ENCODE measurements around the gene CRB3.

Gene CRB3, protein sequence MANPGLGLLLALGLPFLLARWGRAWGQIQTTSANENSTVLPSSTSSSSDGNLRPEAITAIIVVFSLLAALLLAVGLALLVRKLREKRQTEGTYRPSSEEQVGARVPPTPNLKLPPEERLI

DNA sequence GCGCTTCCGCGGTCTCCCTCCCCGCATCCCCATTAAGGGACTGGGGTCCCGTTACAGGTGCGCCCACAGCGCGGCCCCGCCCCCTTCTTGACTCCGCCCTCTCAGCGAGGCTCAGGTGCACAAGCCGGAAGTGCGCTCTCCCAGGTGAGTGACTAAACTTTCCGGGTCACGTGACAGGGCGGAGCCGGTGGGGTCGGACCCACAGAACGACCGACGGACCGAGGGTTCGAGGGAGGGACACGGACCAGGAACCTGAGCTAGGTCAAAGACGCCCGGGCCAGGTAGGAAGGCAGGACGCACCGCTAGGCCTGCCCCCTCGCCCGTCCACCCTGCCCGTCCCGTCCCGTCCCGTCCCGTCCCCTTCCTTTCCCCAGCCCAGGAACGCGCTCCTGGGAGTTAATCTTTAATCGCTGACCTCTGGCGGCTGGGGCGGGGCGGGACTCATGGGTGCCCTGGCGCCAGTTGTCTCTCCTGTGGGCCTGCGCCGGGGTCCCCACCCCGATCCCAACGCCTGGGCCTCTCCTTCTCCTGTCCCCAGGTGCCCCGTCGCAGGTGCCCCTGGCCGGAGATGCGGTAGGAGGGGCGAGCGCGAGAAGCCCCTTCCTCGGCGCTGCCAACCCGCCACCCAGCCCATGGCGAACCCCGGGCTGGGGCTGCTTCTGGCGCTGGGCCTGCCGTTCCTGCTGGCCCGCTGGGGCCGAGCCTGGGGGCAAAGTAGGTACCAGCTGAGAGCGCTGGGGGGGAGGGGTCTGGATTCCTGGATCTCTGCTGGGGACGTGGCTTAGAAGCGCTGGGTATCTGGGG lies at the start of gene CRB3:
TSS of gene CRB3 (plus strand) at position 202 of the 804 bp plus-strand sequence. CDS start at position 633, 431 bp downstream.
- Mint-ChIP-seq H3K36me3 (peaks cover 25% of the 10 kb centered on the region), H3K27ac (peak within 1 kb of the TSS; percentile 53), H3K9me3 (no peaks in the 10 kb centered on the region), H3K4me3 (peak within 1 kb of the TSS; percentile 39), H3K4me1 (peaks cover 31% of the 10 kb centered on the region)
- DNase-seq (ENCODE audit: low spot score in 2 of 2) (no peak), ATAC-seq (no peak)

DNA sequence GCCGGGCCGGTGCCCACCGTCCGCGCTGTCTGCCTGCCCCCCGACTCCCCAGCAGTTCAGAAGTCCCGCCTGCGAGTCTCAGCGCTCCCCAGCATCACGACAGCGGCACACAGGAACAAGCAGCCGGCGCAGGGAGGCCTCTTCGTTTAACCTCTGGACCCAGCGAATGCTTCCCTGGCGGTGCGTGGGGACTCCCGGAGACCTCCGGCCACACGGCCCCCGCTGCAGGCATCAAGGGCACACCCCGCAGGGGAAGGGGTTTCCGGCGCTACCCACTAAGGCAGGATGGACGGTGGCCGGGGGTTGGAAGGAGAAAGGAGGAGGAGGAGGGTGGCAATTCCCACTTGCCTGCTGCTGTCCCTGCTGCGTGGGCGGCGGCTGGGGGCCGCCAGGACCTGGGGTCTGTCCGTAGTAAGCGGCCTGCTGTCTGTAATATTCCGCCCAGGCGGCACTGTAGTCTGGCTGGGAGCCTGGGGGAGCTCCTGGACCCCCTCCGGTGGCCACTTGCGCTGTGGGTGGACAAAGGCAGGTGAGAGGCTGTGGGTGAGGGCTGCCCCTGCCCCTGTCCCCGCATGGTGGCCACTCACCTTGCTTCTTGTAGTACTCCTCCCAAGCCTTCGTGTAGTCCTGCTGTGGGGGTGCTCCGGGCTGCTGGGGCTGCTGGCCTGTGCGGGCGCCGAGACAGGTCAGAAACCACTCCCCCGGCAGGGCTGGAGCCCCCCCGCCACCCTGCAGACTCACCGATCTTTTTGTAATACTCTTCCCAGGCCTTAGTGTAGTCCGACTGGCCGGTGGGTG lies 49.1 kb upstream of the CRB3 start:
- Mint-ChIP-seq H3K36me3 (peaks cover 80% of the 10 kb centered on the region), H3K4me1 (no peaks in the 10 kb centered on the region), H3K27ac (no peak overlapping the region), H3K9me3 (no peaks in the 10 kb centered on the region), H3K4me3 (no peak overlapping the region)
- no peak for DNase-seq (ENCODE audit: low spot score in 2 of 2)
- no peak for ATAC-seq

DNA sequence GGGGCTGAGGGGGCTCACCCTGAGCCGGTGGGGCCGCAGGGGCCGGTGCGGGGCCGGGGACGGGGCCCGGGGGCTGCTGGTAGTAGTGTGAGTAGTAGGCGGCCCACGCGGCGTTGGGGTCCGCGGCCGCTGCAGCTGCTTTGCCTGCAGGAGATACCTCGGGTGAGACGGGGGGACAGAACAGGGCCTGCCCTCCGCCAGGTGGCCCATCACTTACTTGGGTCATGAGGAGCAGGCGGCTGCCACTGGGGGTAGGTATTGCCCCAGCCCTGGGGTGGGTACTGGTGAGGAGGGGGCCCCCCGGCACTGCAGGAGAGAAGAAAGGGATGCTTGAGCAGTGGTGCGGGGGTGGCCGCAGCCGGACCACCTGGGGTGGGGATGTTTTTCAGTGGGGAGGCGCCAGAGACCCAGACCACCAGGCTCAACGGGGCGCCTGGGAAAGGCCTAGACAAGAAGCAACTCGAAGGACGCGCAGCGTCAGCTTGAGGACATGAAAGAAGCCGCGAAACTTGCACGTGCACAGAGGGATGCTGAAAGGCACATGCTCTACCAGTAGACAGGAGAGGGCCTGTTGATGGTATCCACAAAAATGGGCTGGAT lies 48.4 kb upstream of the CRB3 start:
- H3K9me3 Mint-ChIP-seq = no peaks in the 10 kb centered on the region
- no peak for ATAC-seq

DNA sequence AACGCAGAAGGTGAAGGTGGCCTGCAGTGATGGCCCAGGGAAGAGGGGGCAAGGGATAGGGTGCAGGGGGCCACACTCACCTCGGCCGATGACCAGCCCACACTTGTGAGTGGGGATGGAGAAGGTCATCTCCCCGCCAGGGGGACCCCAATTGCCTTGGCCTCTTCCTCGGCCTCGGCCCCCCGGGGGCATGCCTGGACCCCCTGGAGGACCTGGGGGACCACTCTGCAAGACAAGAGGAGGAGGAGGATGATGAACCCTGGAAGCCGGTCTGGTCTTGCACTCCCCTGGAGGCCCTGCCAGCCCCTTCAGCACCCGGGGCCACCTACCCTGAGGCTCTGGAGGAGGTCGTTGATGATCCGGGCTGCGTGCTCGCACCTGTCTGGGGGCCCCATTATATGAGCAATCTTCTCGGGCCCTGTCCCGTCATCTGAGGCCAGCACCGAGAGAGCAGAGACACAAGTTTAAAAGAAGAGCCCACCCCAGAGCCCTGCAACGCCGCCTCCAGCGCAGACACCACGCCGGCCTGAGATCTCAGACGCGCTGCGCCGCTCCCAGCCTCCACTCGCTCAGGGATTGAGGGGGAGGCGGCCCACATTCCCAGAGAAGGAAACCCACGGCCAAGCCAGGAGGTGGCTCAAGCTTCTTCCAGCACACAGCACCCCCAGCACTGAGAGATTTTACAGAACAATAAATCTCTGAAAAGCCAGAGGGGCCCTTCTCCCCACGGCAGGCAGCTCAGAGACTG lies 47.2 kb upstream of the CRB3 start:
- Mint-ChIP-seq H3K36me3 (peaks cover 99% of the 10 kb centered on the region), H3K4me3 (no peak overlapping the region), H3K4me1 (peaks cover 11% of the 10 kb centered on the region), H3K27ac (peak overlapping the region; percentile 40), H3K9me3 (no peaks in the 10 kb centered on the region)
- ATAC-seq (no peak), DNase-seq (ENCODE audit: low spot score in 2 of 2) (no peak)

More for the DNA sequence above, 48.4 kb upstream of the CRB3 start:
- DNase-seq (ENCODE audit: low spot score in 2 of 2) = no peak
- H3K27ac Mint-ChIP-seq = no peak overlapping the region
- H3K4me3 Mint-ChIP-seq = no peak overlapping the region
- peaks cover 2% of the 10 kb centered on the region for H3K4me1 Mint-ChIP-seq
- H3K36me3 Mint-ChIP-seq = peaks cover 87% of the 10 kb centered on the region

DNA sequence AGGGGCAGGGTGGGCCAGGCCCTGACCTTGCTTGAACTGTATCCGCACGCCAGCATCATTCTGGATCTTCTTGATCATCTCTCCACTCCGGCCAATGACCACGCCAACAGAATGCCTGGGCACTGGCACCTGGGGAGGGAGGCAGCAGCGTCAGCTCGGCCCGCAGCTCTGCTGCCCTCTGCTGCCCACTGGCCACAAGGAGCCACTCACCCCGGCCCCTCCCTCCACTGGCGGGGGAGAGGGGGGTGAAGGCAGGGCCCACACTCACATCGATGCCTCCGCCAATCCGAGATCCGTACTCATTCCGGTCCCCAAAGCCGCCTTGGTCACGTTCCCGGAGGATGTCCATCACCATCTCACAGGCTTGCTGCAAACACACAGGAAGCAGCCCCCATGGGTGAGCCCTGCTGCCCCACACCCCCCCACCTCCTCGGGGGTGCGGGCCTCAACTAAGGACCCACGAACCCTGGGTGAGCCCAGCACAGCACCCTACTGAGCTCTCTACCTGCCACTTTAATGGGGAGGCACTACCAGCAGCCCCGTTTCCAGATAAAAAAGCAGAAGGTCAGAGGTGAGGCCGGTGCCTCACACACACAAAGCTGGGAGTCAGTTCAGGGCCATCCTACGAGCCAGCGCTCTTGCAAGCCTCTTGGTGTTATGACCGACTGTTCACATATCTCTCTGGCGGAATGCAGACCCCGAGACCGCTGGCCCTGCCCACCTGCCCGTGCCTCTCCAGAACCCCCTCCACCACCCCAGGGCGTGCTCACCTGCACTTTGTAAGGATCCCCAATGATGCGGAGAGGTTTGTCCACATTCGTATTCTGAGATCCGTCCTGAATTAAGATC lies 46.1 kb upstream of the CRB3 start:
- H3K9me3 Mint-ChIP-seq = no peaks in the 10 kb centered on the region
- ATAC-seq = no peak
- H3K4me1 Mint-ChIP-seq = peaks cover 22% of the 10 kb centered on the region
- no peak for DNase-seq (ENCODE audit: low spot score in 2 of 2)
- H3K36me3 Mint-ChIP-seq = peaks cover 100% of the 10 kb centered on the region
- H3K4me3 Mint-ChIP-seq = no peak overlapping the region
- no peak overlapping the region for H3K27ac Mint-ChIP-seq

DNA sequence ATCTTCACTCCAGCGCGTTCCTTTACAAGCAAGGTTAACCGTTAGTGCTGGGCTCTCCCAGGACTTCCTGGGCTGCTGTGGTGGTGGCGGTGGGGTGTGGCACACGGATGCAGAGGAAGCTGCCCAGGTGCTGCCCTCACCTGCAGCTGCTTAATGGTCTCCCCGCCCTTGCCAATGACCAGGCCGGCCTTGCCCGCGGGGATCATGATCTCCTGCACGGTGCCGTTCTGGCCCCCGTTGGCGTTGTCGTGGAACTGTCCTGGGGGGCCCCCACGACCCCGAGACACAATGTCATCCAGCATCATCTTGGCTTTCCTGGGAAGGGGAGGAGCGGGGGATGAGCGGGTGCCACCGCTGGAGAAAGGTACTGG lies 45.5 kb upstream of the CRB3 start:
- DNase-seq (ENCODE audit: low spot score in 2 of 2) = no peak
- peaks cover 28% of the 10 kb centered on the region for H3K4me1 Mint-ChIP-seq
- H3K9me3 Mint-ChIP-seq = no peaks in the 10 kb centered on the region
- H3K36me3 Mint-ChIP-seq = peaks cover 100% of the 10 kb centered on the region
- no peak for ATAC-seq
- peak overlapping the region; percentile 56 for H3K27ac Mint-ChIP-seq
- H3K4me3 Mint-ChIP-seq = no peak overlapping the region

DNA sequence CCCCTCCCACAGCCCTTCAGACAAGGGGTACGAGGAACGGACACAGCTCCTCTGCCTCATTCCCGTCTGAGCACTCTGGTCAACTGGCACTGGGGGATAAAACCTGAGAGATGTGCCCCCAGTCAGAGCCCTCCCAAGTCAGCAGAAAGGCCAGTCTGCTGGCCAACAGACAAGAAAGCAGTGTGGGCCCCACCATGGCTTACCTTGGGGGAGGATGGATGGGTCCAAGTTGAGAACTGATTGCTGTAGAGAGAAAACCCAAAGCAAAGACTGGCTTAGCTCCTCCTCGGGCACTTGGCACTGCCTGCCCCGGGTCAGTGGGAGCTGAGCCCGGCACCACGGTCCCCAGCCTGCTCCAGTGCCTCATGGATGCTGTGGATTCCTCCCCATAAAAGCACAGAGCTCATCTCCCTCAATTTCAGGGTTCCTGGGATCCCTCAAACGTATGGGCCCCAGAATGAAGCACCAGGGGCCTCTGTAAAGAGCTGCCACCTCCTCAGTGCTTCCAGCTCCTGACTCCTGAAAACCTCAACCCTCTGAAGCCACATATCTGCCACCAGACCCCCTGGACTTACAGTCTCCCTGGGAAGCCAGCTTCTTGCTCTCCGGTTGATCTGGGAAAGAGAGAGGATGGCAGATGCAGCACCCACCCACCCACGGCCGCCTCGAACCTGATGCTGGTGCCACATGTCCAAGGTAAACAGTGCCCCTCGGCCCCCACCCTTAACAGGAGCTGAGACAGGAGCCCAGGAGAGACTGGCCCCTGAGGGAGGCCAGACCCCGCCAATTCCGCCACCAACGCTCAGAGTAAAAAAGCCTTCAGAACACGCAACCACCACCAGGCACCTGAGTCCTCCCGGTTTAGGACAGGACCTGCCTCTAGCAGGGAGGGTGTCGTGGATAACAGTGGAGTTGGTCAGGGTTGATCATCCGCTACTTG lies 42.7 kb upstream of the CRB3 start:
- peaks cover 91% of the 10 kb centered on the region for H3K36me3 Mint-ChIP-seq
- no peak for ATAC-seq
- no peak for DNase-seq (ENCODE audit: low spot score in 2 of 2)
- no peak overlapping the region for H3K4me3 Mint-ChIP-seq
- H3K27ac Mint-ChIP-seq = peak overlapping the region; percentile 75
- H3K4me1 Mint-ChIP-seq = peaks cover 45% of the 10 kb centered on the region
- no peaks in the 10 kb centered on the region for H3K9me3 Mint-ChIP-seq

DNA sequence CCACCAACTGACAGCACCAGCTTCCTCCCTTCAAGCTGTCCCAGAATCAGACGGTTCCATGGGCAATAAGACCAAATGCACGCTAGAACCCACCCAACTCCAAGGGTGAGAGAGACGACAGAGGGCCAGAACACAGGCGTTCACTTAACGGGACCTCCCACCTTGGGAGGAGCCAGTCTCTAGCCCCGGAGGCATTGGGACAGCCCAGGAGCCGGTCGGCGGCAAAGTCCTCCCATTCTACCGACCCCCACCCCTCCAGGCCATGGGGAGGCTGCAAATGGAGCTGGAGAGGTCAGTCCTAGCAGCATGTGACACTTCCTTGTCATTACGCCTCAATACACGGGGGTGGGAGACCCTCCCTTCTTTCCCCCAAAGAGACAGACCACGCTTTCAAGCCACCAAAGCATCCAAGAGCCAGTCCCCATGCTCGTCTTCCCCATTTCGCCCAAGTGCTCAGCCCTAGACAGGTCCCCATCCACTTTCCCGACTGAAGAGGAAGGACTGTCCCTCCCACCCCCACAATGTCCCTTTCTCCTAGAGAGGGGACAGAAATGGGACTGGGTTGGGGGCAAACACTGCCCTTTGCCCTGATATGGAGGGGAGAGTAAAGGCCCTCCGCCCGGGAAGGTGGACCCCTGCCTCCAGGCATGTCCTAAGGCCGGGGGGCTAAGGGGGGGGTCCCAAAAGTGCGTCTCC lies 40.4 kb upstream of the CRB3 start:
- Mint-ChIP-seq H3K9me3 (no peaks in the 10 kb centered on the region), H3K4me1 (peaks cover 45% of the 10 kb centered on the region), H3K36me3 (peaks cover 68% of the 10 kb centered on the region), H3K27ac (peak overlapping the region; percentile 86), H3K4me3 (peak overlapping the region; percentile 88)
- peak; percentile 17 to 72 for DNase-seq (ENCODE audit: low spot score in 2 of 2)
- ATAC-seq = no peak

DNA sequence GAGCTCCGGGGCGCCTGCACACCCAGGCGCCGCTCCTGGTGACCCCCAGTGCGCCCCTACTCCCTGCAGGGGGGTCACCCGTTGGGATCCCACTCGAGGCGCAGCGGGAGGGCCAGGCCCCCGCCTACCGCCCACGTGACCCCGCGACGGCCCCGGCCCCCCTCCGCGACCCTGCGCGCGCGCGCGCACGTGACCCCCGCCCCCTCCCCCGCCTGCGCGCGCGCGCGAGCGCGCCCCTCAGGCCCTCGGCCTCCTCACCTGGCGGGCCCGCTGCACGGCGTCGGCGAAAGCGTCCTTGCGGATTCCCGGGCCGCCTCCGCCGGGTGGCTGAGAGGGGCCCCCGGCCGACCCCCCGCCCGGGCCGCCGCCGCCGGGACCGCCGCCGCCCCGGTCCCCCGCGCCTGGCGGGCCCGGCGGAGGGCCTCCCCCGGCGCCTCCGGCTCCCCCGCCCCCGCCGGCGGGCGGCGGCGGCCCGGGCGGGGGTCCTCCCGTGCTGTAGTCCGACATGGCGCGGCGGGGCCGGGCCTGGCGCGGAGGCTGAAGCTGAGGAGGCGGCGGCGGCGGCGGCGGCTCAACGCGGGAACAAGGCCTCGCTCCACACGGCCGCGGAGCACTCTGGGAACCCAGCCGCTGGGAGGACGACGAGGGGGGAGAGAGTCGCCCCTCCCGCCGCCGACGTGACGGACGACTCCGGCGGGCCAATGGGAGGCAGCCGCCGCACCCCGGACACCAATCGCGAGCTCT lies 39.7 kb upstream of the CRB3 start, which contains the start of gene KHSRP:
TSS of gene KHSRP (minus strand) at position 617 of the 744 bp plus-strand sequence. CDS start at position 507, 110 bp downstream.
- ATAC-seq = no peak

DNA sequence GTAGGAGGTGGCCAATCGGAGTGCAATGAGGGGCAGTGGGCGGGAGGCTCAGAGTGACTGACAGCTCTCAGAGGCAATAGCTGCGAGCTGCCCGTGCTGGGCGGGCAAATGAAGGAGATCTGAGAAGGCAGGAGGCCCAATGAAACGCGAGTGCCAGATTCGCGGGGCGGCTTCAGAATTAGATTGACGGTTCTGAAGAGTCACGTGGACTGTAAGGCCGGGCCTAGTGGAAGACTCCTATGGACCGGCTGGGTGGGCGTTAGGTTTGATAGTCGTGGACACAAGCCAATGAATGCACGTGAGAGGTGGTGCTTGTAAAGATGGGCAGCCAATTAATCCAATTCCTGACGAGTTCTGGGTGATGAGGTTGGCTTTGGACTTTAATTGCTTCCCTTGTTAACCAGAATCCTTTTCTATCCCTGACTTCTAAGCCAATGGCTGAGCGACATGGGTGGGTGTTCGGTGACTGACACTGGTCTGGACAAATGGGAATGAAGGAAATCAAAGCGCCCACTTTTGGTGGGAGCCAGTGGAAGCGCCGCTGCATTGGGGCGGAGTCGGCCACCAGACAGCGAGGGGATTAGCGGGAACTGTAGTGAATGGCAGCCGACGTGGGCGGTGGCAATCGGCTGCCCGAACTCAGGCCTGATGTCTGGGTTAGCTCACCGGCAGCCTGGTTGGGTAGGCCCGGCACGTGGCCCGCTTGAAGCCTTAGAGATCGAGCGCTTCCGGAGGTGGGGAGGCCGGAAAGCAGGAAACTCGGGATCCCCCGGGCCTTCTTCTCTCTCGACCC lies 38.9 kb upstream of the CRB3 start:
- Mint-ChIP-seq H3K36me3 (peaks cover 53% of the 10 kb centered on the region), H3K4me1 (peaks cover 52% of the 10 kb centered on the region), H3K27ac (peak overlapping the region; percentile 60), H3K4me3 (peak overlapping the region; percentile 88), H3K9me3 (no peaks in the 10 kb centered on the region)
- peak; percentile 94 to 99 for DNase-seq (ENCODE audit: low spot score in 2 of 2)
- ATAC-seq = peak; percentile 93

More for the DNA sequence above, 39.7 kb upstream of the CRB3 start, which contains the start of gene KHSRP:
- peaks cover 46% of the 10 kb centered on the region for H3K4me1 Mint-ChIP-seq
- H3K36me3 Mint-ChIP-seq = peaks cover 60% of the 10 kb centered on the region
- H3K9me3 Mint-ChIP-seq = no peaks in the 10 kb centered on the region
- peak within 1 kb of the TSS; percentile 88 for H3K4me3 Mint-ChIP-seq
- H3K27ac Mint-ChIP-seq = peak within 1 kb of the TSS; percentile 86
- DNase-seq (ENCODE audit: low spot score in 2 of 2) = no peak

DNA sequence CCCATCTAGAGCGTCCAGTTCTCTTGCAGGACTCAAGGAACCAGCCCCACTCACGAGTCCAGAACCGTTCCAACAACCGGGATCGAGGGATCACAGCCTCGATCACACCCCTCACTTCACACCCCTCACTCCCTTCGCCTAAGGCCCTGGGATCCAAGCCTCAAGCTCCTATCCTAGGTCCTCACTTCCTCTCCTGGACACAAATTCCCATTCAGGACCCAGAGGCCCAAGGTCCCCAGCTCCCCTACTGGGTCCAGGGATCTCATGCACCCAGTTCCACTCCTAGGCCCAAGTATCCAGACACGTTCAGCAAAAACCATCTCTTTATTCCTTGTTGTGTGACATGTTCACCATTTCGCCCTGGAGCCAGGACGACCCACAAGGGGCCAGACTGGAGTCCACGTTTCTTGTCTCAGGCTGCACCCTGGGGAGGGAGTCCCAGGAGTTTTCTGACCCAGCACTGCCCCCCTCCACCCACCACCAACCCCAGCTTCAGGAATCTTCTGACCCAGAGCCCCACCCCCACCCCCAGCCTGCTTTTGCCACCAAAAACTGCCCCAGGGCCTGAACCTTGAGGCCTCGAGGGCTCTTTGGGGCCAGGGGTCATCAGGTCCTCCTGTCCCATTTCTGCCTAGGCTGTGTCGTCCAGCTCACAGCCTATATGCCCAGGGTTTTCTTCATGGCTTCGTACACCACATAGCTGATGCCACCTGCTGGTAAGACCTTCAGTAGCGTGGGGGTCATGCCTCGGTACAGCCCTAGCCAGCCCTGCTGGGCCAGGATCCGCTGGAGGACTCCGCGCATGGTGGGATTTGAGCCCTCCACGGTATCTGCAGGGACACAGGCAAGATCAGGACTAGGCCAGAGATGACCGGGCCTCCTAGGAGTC lies 38.1 kb upstream of the CRB3 start:
- H3K9me3 Mint-ChIP-seq = no peaks in the 10 kb centered on the region
- H3K4me3 Mint-ChIP-seq = peak overlapping the region; percentile 88
- no peak for DNase-seq (ENCODE audit: low spot score in 2 of 2)
- H3K27ac Mint-ChIP-seq = peak overlapping the region; percentile 60
- no peak for ATAC-seq
- H3K36me3 Mint-ChIP-seq = peaks cover 44% of the 10 kb centered on the region
- H3K4me1 Mint-ChIP-seq = peaks cover 47% of the 10 kb centered on the region

All from stimulated activated effector memory CD8-positive, alpha-beta T cell treated with anti-CD3 and anti-CD28 coated beads, Interleukin-12 subunit alpha, Interleukin-12 subunit beta, amount 100 ng/mL, for 72 hours (primary cell).